Nephron (organoid): ENCODE measurements around the gene TMPRSS11A.

ENCODE experiments used
- H3K27ac Mint-ChIP-seq, 3 experiments: 2 replicates each; pipeline ENCODE4 v1.8.0; 2020; ENCODE audit warnings: mixed read lengths in 3 of 3, mild to moderate bottlenecking in 2 of 3, moderate library complexity in 1 of 3
- H3K27me3 Mint-ChIP-seq: 2 replicates; pipeline ENCODE4 v1.8.0; 2021; ENCODE audit warnings: low read depth, mild to moderate bottlenecking, moderate library complexity, mixed read lengths
- H3K36me3 Mint-ChIP-seq: 2 replicates; pipeline ENCODE4 v1.8.0; 2020; ENCODE audit warnings: low read depth, mixed read lengths
- H3K4me1 Mint-ChIP-seq: 2 replicates; pipeline ENCODE4 v1.8.0; 2020; ENCODE audit warnings: mixed read lengths
- H3K4me3 Mint-ChIP-seq, 3 experiments: 2 replicates each; pipeline ENCODE4 v1.8.0; 2020; ENCODE audit warnings: mild to moderate bottlenecking in 3 of 3, mixed read lengths in 3 of 3, moderate library complexity in 2 of 3
- H3K9me3 Mint-ChIP-seq: 2 replicates; pipeline ENCODE4 v1.8.0; 2020; ENCODE audit warnings: mixed read lengths
- CTCF ChIP-seq, 3 experiments: fragments of 200-600 bp; sonication (generic); IDR thresholded peaks; one replicate each; pipeline ENCODE4 v1.5.0; 2021; ENCODE audit warnings: antibody characterized with exemption in 3 of 3; ENCODE audit not compliant: unreplicated experiment in 3 of 3

Gene TMPRSS11A

GRCh38 chr4:67883458-67883857 lies 79.8 kb downstream of the TMPRSS11A start:
- Mint-ChIP-seq H3K36me3 (no peaks in the 10 kb centered on the region), H3K4me3 (no peak overlapping the region), H3K4me1 (peaks cover 20% of the 10 kb centered on the region), H3K27ac (no peak overlapping the region), H3K9me3 (no peaks in the 10 kb centered on the region), H3K27me3 (no peaks in the 10 kb centered on the region)
- TF ChIP-seq CTCF (IDR thresholded peaks at IDR 0.05; ENCODE audit: unreplicated experiment in 3 of 3), result no peak

GRCh38 chr4:67880866-67881610 lies 82.3 kb downstream of the TMPRSS11A start:
- no peaks in the 10 kb centered on the region for H3K36me3 Mint-ChIP-seq
- no peak for TF ChIP-seq CTCF (IDR thresholded peaks at IDR 0.05; ENCODE audit: unreplicated experiment in 3 of 3)
- H3K27me3 Mint-ChIP-seq, result no peaks in the 10 kb centered on the region
- peaks cover 20% of the 10 kb centered on the region for H3K4me1 Mint-ChIP-seq
- no peak overlapping the region for H3K4me3 Mint-ChIP-seq
- H3K9me3 Mint-ChIP-seq, result no peaks in the 10 kb centered on the region
- peak overlapping the region in 2 of 3 experiments; percentile 68 to 86 for H3K27ac Mint-ChIP-seq

- H3K27ac Mint-ChIP-seq, result no peak overlapping the region
Measured at GRCh38 chr4:67879486-67879885, 83.8 kb downstream of the TMPRSS11A start.

GRCh38 chr4:67877086-67877485 lies 86.2 kb downstream of the TMPRSS11A start:
- no peak overlapping the region for H3K27ac Mint-ChIP-seq
- no peaks in the 10 kb centered on the region for H3K27me3 Mint-ChIP-seq
- no peak overlapping the region for H3K4me3 Mint-ChIP-seq
- H3K9me3 Mint-ChIP-seq, result no peaks in the 10 kb centered on the region
- no peaks in the 10 kb centered on the region for H3K36me3 Mint-ChIP-seq
- no peak for TF ChIP-seq CTCF (IDR thresholded peaks at IDR 0.05; ENCODE audit: unreplicated experiment in 3 of 3)
- peaks cover 27% of the 10 kb centered on the region for H3K4me1 Mint-ChIP-seq

More at GRCh38 chr4:67879486-67879885, 83.8 kb downstream of the TMPRSS11A start:
- TF ChIP-seq CTCF (IDR thresholded peaks at IDR 0.05; ENCODE audit: unreplicated experiment in 3 of 3), result no peak
- Mint-ChIP-seq H3K4me3 (no peak overlapping the region), H3K9me3 (no peaks in the 10 kb centered on the region), H3K36me3 (no peaks in the 10 kb centered on the region), H3K27me3 (no peaks in the 10 kb centered on the region), H3K4me1 (peaks cover 27% of the 10 kb centered on the region)

- H3K9me3 Mint-ChIP-seq, result no peaks in the 10 kb centered on the region
- H3K4me1 Mint-ChIP-seq, result peaks cover 8% of the 10 kb centered on the region
- H3K27ac Mint-ChIP-seq, result peak overlapping the region in 2 of 3 experiments; percentile 31 to 53
- no peak for TF ChIP-seq CTCF (IDR thresholded peaks at IDR 0.05; ENCODE audit: unreplicated experiment in 3 of 3)
- no peak overlapping the region for H3K4me3 Mint-ChIP-seq
- no peaks in the 10 kb centered on the region for H3K36me3 Mint-ChIP-seq
- no peaks in the 10 kb centered on the region for H3K27me3 Mint-ChIP-seq
Measured at GRCh38 chr4:67874986-67875385, 88.3 kb downstream of the TMPRSS11A start.

- Mint-ChIP-seq H3K36me3 (no peaks in the 10 kb centered on the region), H3K4me1 (peaks cover 8% of the 10 kb centered on the region), H3K27me3 (no peaks in the 10 kb centered on the region), H3K27ac (no peak overlapping the region), H3K9me3 (no peaks in the 10 kb centered on the region), H3K4me3 (no peak overlapping the region)
- TF ChIP-seq CTCF (IDR thresholded peaks at IDR 0.05; ENCODE audit: unreplicated experiment in 3 of 3), result no peak
Measured at GRCh38 chr4:67873116-67873515, 90.2 kb downstream of the TMPRSS11A start.
